ENCODE measurements around the gene EPOP.

The EPOP gene

DNA sequence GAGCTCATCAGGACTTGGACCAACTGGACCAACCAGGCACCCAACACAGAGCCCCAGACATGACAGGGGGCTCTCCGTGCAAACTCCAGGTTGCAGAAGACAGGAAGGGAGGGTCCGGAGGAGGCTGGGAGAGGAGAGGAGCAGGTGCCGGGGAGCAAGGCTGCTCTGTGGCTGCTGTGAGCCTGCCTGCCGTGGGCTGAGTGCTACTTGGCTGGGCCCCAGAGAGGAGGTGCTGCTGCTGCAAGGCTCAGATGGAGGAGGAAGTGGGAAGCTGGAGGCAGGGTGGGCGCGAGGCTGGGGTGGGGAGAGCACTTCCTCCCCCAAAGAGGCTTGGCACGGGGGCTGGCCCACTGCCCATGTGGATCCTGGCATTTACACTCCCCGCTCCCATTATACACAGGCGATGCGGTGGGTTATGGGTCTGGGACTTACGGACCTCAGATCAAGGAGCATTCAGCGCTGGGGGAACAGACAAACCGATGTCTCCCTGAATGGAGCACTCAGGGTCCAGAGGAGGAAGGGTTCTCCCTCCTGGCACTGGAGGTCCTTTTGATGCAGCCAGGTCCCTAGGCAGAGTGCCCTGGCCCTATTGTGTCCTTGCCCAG lies 15.9 kb downstream of the EPOP start:
- TF ChIP-seq, protein P1, sequence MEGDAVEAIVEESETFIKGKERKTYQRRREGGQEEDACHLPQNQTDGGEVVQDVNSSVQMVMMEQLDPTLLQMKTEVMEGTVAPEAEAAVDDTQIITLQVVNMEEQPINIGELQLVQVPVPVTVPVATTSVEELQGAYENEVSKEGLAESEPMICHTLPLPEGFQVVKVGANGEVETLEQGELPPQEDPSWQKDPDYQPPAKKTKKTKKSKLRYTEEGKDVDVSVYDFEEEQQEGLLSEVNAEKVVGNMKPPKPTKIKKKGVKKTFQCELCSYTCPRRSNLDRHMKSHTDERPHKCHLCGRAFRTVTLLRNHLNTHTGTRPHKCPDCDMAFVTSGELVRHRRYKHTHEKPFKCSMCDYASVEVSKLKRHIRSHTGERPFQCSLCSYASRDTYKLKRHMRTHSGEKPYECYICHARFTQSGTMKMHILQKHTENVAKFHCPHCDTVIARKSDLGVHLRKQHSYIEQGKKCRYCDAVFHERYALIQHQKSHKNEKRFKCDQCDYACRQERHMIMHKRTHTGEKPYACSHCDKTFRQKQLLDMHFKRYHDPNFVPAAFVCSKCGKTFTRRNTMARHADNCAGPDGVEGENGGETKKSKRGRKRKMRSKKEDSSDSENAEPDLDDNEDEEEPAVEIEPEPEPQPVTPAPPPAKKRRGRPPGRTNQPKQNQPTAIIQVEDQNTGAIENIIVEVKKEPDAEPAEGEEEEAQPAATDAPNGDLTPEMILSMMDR (conservative IDR thresholded peaks at IDR 0.05; ENCODE audit: low read length) = no peak
- no peak for TF ChIP-seq EZH2phosphoT487 (IDR thresholded peaks at IDR 0.05; ENCODE audit: borderline replicate concordance)
- Histone ChIP-seq H3K4me3 (ENCODE audit: low read length, poor library complexity, severe bottlenecking) (no peak overlapping the region), H3K9ac (ENCODE audit: low read depth, low read length, poor library complexity, severe bottlenecking) (no peak overlapping the region), H2AFZ (ENCODE audit: low read length) (peak overlapping the region; percentile 34; the same call in 1 of the 2 replicates), H3K27me3 (ENCODE audit: insufficient read depth, low read length, poor library complexity, severe bottlenecking) (no peaks in the 10 kb centered on the region), H3K9me3 (ENCODE audit: insufficient read depth, low read depth, low read length) (no peaks in the 10 kb centered on the region), H3F3A (ENCODE audit: low read depth) (no peaks in the 10 kb centered on the region), H3K79me2 (ENCODE audit: insufficient read depth, low read length) (no peaks in the 10 kb centered on the region), H3K4me1 (ENCODE audit: insufficient read depth, low read length, poor library complexity, severe bottlenecking) (peaks cover 10% of the 10 kb centered on the region), H4K20me1 (ENCODE audit: insufficient read depth, low read length, poor library complexity, severe bottlenecking) (no peaks in the 10 kb centered on the region), H3K9me2 (replicated peaks; ENCODE audit: low read depth, low read length) (no peaks in the 10 kb centered on the region), H3K36me3 (ENCODE audit: insufficient read depth, low read length) (no peaks in the 10 kb centered on the region), H3K4me2 (ENCODE audit: low read depth, low read length, poor library complexity, severe bottlenecking) (peak overlapping the region; percentile 10)

DNA sequence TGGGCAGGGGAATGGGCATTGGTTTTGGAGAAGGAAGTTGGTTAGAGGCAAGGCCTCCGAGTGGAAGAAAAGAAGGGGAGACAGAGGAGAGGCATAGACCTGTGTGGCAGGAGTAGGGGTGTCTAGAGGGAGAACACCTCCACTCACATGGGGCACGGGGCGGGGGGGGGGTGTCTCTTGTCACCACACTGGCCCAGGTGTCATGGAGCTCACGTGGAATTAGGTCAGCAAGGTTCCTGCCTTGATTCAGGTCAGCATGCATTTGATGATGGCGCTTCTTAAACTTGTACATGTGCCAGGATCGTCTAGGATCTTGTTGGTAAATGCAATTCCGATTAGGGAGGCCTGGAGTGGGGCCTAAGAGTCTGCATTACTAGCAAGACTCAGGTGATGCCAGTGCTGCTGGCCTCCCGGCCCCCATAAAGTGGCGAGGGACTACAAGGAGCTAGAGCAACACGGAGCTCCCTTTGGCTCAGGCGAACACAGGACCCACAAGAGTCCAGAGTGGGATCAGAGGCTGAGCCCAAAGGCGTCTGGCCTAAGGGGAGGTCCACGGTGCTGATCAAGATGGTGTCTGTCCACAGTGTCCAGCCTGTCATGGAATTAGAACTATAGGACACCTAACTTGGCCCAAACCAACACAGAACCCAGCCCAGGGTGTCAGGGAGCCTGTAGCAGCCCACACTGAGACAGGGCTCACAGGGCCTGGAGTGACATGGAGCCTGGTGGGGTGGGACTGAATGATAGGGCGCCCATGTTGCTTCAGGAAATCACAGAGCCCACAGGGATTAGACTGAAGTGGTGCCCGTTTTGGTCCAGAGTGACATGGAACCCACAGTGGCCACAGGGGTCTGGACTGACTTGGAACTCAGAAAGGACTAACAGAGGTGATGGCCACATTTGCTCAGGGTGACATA lies 16.7 kb downstream of the EPOP start:
- Histone ChIP-seq H3K79me2 (ENCODE audit: insufficient read depth, low read length) (no peaks in the 10 kb centered on the region), H3K9ac (ENCODE audit: low read depth, low read length, poor library complexity, severe bottlenecking) (no peak overlapping the region), H3K4me1 (ENCODE audit: insufficient read depth, low read length, poor library complexity, severe bottlenecking) (peaks cover 10% of the 10 kb centered on the region), H3F3A (ENCODE audit: low read depth) (no peaks in the 10 kb centered on the region), H3K9me3 (ENCODE audit: insufficient read depth, low read depth, low read length) (no peaks in the 10 kb centered on the region), H3K9me2 (replicated peaks; ENCODE audit: low read depth, low read length) (no peaks in the 10 kb centered on the region), H3K4me3 (ENCODE audit: low read length, poor library complexity, severe bottlenecking) (no peak overlapping the region), H3K36me3 (ENCODE audit: insufficient read depth, low read length) (no peaks in the 10 kb centered on the region), H3K27me3 (ENCODE audit: insufficient read depth, low read length, poor library complexity, severe bottlenecking) (no peaks in the 10 kb centered on the region), H2AFZ (ENCODE audit: low read length) (peak overlapping the region; percentile 34; the same call in 1 of the 2 replicates), H3K4me2 (ENCODE audit: low read depth, low read length, poor library complexity, severe bottlenecking) (peak overlapping the region; percentile 10), H4K20me1 (ENCODE audit: insufficient read depth, low read length, poor library complexity, severe bottlenecking) (no peaks in the 10 kb centered on the region)
- TF ChIP-seq, protein P1 (conservative IDR thresholded peaks at IDR 0.05; ENCODE audit: low read length) = no peak
- no peak for TF ChIP-seq EZH2phosphoT487 (IDR thresholded peaks at IDR 0.05; ENCODE audit: borderline replicate concordance)

GRCh38 chr17:38656959-38657823 lies 17.6 kb downstream of the EPOP start:
- H2AFZ ChIP-seq (ENCODE audit: low read length) = peak overlapping the region; percentile 27; the same call in 1 of the 2 replicates
- H4K20me1 ChIP-seq (ENCODE audit: insufficient read depth, low read length, poor library complexity, severe bottlenecking) = no peaks in the 10 kb centered on the region
- H3K27me3 ChIP-seq (ENCODE audit: insufficient read depth, low read length, poor library complexity, severe bottlenecking) = no peaks in the 10 kb centered on the region
- no peak overlapping the region for H3K4me2 ChIP-seq (ENCODE audit: low read depth, low read length, poor library complexity, severe bottlenecking)
- H3K9ac ChIP-seq (ENCODE audit: low read depth, low read length, poor library complexity, severe bottlenecking) = no peak overlapping the region
- H3K36me3 ChIP-seq (ENCODE audit: insufficient read depth, low read length) = no peaks in the 10 kb centered on the region
- no peaks in the 10 kb centered on the region for H3F3A ChIP-seq (ENCODE audit: low read depth)
- H3K4me1 ChIP-seq (ENCODE audit: insufficient read depth, low read length, poor library complexity, severe bottlenecking) = peaks cover 10% of the 10 kb centered on the region
- H3K79me2 ChIP-seq (ENCODE audit: insufficient read depth, low read length) = no peaks in the 10 kb centered on the region
- H3K4me3 ChIP-seq (ENCODE audit: low read length, poor library complexity, severe bottlenecking) = no peak overlapping the region
- no peaks in the 10 kb centered on the region for H3K9me3 ChIP-seq (ENCODE audit: insufficient read depth, low read depth, low read length)
- TF ChIP-seq EZH2phosphoT487 (IDR thresholded peaks at IDR 0.05; ENCODE audit: borderline replicate concordance) = no peak
- TF ChIP-seq, protein P1 (conservative IDR thresholded peaks at IDR 0.05; ENCODE audit: low read length) = no peak
- no peaks in the 10 kb centered on the region for H3K9me2 ChIP-seq (replicated peaks; ENCODE audit: low read depth, low read length)

Data from Loucy (cell line).